CD4-positive, alpha-beta T cell treated with Interleukin-15 for 4 hours (primary cell): ENCODE data around the gene LYSMD3.

ENCODE experiments used
- DNase-seq: peaks from one replicate; pipeline ENCODE4 v3.0.0-alpha.2; 2020; ENCODE audit warnings: low spot score

The LYSMD3 gene

DNA sequence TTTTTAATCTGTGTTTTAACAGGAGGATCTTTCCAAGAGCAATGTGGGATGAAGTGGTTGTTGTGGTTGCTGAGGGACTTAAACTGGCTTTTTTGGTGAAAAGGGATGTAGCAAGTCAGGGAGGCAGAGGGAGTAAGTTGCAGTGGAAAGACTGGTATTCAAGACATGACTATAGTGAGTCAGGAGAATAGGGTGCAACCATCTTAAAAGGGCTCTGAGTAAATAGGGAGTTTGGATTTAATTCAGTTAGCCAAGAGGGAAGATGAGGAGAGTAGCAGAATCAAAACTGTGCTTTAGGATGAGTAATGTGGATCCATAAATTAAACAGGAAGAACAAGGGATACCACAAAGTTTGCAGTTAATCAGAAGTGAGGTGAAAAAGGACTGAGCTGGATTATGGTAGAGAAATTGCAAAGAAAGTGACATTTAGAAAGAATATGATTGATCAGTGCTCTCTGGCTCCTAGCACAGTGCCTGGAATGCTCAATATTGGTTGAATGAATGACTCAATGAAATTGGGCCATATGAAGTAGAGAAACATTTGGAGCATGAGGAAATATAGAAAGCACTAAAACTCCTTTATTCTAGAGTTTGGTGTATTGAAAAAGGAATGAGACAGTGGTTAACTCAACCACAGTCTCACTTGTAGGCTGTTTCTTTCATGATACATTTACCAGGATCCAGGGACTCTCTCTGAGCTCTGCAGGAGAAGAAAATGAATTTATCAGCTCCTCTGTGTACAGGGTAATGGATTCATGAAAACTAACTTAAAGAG, 49.6 kb downstream of the LYSMD3 start:
- DNase-seq = no peak

DNA sequence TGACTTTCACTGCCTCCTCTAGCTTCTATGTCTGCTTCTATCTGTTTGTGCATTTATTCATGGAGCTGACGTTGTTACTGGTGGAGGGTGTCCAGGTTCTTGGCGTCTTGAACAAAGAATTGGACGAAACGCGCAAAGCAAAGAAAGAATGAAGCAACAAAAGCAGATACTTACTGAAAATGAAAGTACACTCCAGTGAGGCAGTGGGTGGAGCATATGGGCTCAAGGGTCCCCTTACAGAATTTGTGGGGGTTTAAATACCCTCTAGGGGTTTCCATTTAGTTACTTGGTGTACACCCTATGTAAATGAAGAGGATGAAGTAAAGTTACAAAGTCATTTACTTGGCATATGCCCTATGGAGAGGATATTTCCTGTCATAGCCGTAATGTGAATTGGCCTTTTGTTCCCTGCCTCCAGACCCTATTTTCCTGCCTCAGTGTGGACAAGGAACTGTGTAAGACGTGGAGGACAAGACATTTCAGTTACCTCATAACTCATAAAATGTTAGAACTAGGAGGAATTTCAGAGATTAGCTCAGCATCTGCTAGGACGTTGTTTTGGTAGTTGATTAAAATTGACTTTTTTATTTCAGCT, 51.7 kb downstream of the LYSMD3 start:
- no peak for DNase-seq

DNA sequence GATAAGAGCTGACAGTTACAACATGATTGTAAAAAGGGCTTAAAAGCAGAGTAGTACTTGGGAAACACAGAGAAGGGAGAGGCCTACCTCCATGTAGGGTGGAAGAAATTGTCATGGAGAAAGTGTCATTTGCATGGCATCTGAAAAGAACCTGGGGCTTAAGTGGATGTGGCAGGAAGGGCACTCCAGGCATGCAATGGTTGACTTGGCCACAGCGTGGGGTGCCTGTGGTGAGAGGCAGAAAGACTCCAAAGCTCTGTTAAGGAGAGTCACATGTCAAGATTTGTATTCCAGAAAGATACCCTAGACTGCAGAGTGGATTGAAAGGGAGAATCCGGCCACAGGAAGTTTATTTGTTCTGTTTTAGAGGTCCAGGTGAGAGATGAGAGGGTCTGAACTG, 52.3 kb downstream of the LYSMD3 start:
- no peak for DNase-seq

DNA sequence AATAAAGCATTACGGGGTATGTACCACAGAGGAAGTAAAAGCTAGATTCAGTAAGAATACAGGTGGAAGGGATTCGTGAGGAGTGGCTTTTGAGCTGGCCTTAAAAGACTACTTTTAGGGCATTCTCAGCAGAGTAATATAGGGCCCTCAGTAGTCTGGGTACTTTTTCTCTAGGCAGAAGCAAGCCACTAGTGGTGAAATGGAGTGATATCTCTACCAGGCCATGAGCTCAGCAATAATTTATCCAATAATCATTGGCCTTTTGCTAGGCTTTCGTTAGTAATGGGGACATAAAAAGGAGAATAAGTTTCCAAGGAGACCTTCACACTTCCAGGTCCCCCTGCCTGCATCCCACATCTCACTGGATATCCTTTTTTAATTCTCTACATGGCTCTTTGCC, 53.0 kb downstream of the LYSMD3 start:
- no peak for DNase-seq

DNA sequence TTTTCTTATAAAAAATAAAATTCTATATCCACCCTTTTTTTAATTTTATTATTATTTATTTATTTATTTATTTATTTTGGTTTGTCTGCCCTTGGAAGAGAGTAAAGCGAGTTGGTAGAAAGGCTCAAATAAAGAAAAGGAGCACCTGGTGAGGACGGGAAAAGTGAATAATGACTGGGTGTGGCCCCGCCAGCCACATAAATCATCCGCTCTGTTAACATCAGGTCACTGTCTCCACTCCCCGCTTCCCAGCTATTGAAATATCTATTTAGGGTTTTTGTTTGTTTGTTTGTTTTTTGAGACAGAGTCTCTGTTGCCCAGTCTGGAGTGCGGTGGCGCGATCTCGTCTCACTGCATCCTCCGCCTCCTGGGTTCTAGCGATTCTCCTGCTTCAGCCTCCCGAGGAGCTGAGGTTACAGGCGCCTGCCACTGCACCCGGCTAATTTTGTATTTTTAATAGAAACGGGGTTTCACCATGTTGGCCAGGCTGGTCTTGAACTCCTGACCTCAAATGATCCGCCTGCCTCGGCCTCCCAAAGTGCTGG, 53.9 kb downstream of the LYSMD3 start:
- no peak for DNase-seq

DNA sequence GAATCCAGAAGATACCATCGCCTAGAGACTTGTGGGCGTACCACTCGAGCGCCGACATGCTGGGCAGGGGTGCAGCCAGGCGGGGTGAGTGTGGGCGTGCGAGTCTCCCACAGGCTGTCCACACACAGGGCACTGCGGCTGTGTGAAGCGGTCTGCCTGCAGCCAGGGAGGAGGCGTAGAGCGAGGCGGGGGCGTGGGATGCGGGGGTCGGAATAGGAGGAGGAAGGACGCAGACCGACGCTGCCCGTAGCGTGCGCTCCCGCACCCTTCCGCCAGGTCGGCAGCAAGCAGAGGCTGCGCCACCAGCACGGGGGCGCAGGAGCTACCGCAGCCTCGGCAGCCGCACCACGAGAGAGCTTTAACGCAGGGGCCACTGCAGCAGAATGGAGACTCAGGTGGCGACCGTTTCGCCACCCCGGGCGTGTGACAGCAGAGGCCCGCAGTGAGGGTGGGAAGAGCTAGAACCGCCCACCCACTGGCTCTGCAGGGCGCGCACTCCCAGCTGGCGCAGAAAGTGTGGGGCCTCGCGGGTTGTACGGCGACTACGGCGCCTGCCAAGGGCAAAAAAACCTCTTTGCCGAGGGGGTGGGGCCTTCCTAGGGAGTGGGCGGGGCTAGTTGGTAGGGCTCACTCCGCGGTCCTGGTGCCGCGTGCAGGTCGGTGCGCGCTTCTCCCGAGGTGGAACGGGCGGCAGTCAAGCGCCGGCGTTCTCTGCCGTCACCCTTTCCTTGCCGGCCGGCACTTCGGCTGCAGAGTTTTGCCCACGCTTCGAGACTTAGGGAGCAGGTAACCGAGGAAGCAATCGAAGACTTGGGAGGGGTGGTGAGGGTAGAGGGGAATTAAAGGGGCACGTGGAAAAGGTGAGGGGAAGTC, 54.9 kb downstream of the LYSMD3 start, which contains the start of the genes MBLAC2 and POLR3G:
Gene MBLAC2 (minus strand): TSS at position 537 of the 873 bp plus-strand sequence. CDS start 479 bp downstream, at position 58.
Gene POLR3G (plus strand): TSS at position 630 of the 873 bp plus-strand sequence. CDS start 10,704 bp downstream, outside the sequence.
- DNase-seq = peak; percentile 95

- DNase-seq = peak; percentile 1
Observed at GRCh38 chr5:90473396-90474234, 55.8 kb downstream of the LYSMD3 start.

DNA sequence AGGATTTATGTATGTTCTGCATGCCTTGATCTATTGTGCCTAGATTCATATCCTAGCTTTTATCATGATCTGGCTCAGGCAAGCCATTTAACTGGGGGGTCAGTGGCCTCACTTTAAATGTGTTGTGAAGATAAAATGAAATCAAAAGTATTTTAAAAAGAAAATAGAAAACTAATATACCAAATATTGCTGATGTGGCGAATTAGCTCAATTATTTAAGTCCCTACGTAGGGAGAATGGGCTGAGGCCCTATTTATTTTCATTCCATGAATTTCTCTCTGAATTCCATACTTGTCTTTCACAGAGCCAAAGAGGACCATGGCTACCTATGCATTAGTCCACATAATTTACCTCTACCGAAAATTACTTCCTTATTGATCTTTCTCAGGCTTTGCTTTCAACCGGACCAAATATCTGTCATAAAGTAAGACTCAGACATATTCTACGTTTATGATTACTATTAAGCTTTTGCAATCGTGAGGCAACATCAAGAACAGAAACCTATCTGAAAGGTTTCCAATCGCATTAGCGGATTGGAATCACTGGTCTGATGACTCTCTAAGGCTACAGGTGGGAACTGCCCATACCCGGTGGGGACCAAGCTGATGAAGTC, 56.5 kb downstream of the LYSMD3 start:
- no peak for DNase-seq
